SH-SY5Y (cell line): ENCODE data around the gene TGFBR3L.

Experiments used
- GATA2 ChIP-seq: IDR thresholded peaks from 2 replicates; pipeline ENCODE4 v1.6.1; 2011; ENCODE audit warnings: mild to moderate bottlenecking, low read depth, low read length
- GATA3 ChIP-seq: IDR thresholded peaks from 2 replicates; pipeline ENCODE4 v1.6.1; 2011; ENCODE audit warnings: low read depth, mild to moderate bottlenecking, low read length, moderate library complexity

GRCh38 chr19:7963566-7963965 is 48.9 kb downstream of the TGFBR3L start:
- TF ChIP-seq GATA2 (no peak), GATA3 (no peak)
